Activated CD4-positive, CD25-positive, alpha-beta regulatory T cell treated with anti-CD3 and anti-CD28 coated beads, Interleukin-2, amount 50 U/mL, for 24 hours (primary cell): ENCODE results near the gene MYZAP.
"Not testable (repeated sequence)": the region's sequence is repeated elsewhere in the genome, so short reads cannot be mapped to it uniquely, and the experiment has no call there.

ENCODE experiments used
- ATAC-seq, 2 donors: fragments of 150-1000 bp; cut with Tn5 transposase; one replicate each; pipeline ENCODE4 v1.10.0; 2021; ENCODE audit warnings: mild to moderate bottlenecking in 1 of 2, moderate library complexity in 1 of 2

The MYZAP gene

GRCh38 chr15:57595011-57595866 lies 3.5 kb downstream of the MYZAP start:
- ATAC-seq, result no peak

- ATAC-seq, result no peak
Observed at GRCh38 chr15:57596301-57596855, 4.7 kb downstream of the MYZAP start.

- no peak for ATAC-seq
Observed at GRCh38 chr15:57596978-57597377, 5.3 kb downstream of the MYZAP start.

- no peak for ATAC-seq
Observed at GRCh38 chr15:57597431-57597830, 5.7 kb downstream of the MYZAP start.

GRCh38 chr15:57598346-57598745 lies 6.6 kb downstream of the MYZAP start:
- no peak for ATAC-seq

GRCh38 chr15:57599296-57599810 lies 7.6 kb downstream of the MYZAP start:
- no peak for ATAC-seq

GRCh38 chr15:57600197-57600596 lies 8.5 kb downstream of the MYZAP start:
- ATAC-seq, result no peak

- no peak for ATAC-seq
Observed at GRCh38 chr15:57604507-57604906, 12.8 kb downstream of the MYZAP start.

- ATAC-seq, result no peak
Observed at GRCh38 chr15:57605491-57605890, 13.8 kb downstream of the MYZAP start.

GRCh38 chr15:57606048-57606447 lies 14.3 kb downstream of the MYZAP start:
- ATAC-seq, result no peak

GRCh38 chr15:57606816-57607215 lies 15.1 kb downstream of the MYZAP start:
- no peak for ATAC-seq

- ATAC-seq, result no peak
Observed at GRCh38 chr15:57607570-57608000, 15.9 kb downstream of the MYZAP start.

GRCh38 chr15:57609805-57610529 lies 18.3 kb downstream of the MYZAP start:
- ATAC-seq, result no peak

- ATAC-seq, result no peak
Observed at GRCh38 chr15:57611123-57611522, 19.4 kb downstream of the MYZAP start.

- ATAC-seq, result no peak
Observed at GRCh38 chr15:57611938-57612337, 20.2 kb downstream of the MYZAP start.

- ATAC-seq, result no peak
Observed at GRCh38 chr15:57614241-57614640, 22.5 kb downstream of the MYZAP start.

- not testable (repeated sequence) for ATAC-seq
Observed at GRCh38 chr15:57615951-57616496, 24.3 kb downstream of the MYZAP start.

GRCh38 chr15:57618325-57618724 lies 26.6 kb downstream of the MYZAP start:
- ATAC-seq, result no peak

- no peak for ATAC-seq
Observed at GRCh38 chr15:57619746-57620145, 28.0 kb downstream of the MYZAP start.

- no peak for ATAC-seq
Observed at GRCh38 chr15:57624730-57625129, 33.0 kb downstream of the MYZAP start.

GRCh38 chr15:57625703-57626448 lies 34.2 kb downstream of the MYZAP start:
- ATAC-seq, result no peak

GRCh38 chr15:57626713-57627440 lies 35.2 kb downstream of the MYZAP start:
- no peak for ATAC-seq
